Skeletal muscle tissue (tissue), 2 donors: ENCODE results near the gene SPATS2. TPM values are rescaled to one million over a fixed set of nuclear protein-coding genes. Genes with fewer than 3 reads are reported as not detected.

Experiments
- small RNA-seq: library from RNA; depleted of rRNA; stranded (forward); fragments of <200 nt; gene quantifications from one replicate; pipeline ENCODE3, GENCODE V24; 2014
- total RNA-seq: library from RNA; depleted of rRNA; stranded (reverse); fragments of >200 nt; gene quantifications from one replicate; pipeline ENCODE4 v1.2.3, GENCODE V29; 2014

The SPATS2 gene
- total RNA-seq, 1 donor from 2014 or later = 19.8 TPM

Small RNA genes within 50 kb of the gene (small RNA-seq; reads per million reads assigned to genes)
- not detected for gene AC125611.1

Other genes with a start within 250 kb of the SPATS2 start
- gene TUBA1B, start 236.1 kb upstream of the SPATS2 start, total RNA-seq = 674 TPM
- 942 TPM for gene TUBA1A, start 178.4 kb upstream of the SPATS2 start, total RNA-seq
- gene TUBA1C, start 102.4 kb upstream of the SPATS2 start, total RNA-seq = 34.4 TPM
- gene PRPH, start 72.3 kb upstream of the SPATS2 start, total RNA-seq = 2.6 TPM
- 3.1 TPM for gene TROAP, start 44.2 kb upstream of the SPATS2 start, total RNA-seq
- gene C1QL4, start 30.3 kb upstream of the SPATS2 start, total RNA-seq = not detected
- gene DNAJC22, start 20.6 kb upstream of the SPATS2 start, total RNA-seq = not detected
- 0.52 TPM for gene KCNH3, start 171.6 kb downstream of the SPATS2 start, total RNA-seq
- 33.9 TPM for gene MCRS1, start 200.7 kb downstream of the SPATS2 start, total RNA-seq
- not detected for gene FAM186B, start 238.2 kb downstream of the SPATS2 start, total RNA-seq